HuH-7 (cell line): ENCODE results near the gene PTPRN2.

Source experiments
- DNase-seq: peaks from one replicate; pipeline ENCODE4 v3.0.0; 2011; ENCODE audit warnings: low spot score

Gene PTPRN2

DNA sequence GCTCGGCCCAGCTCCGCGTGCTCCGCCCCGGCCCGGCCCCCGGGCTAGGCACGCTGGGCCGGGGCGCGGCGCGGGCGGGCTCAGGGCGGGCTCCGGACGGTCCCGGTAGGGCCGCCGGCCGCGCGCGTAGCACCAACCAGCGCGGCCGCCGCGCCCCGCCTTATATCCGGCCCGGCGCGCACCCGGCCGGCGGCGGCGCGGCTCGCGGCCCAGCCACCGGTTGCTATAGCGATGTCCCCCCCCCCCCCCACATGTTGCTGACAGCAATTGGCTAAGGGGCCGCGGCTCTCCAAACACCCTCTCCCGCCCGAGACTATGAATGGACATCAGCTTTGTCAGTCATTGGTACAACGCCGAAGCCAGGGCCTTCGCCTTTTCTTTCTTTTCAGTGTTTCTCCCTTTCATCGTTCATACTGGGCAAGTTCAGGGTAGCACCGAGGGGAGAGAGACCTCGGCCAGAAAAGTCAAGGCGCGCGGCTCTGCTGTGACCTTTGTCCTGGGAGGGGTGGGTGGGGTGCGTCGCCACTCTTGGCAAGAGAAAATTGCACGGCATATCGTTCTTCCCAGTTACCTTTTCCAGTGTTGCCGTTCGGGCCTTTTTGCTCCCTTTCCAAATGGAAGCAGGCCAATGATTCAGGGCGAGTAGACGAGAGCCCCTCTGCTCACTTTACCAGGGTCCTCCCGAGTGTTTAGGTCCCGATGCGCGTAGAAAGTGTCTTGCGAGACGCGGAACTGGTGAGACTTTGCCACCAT, 896.6 kb downstream of the PTPRN2 start:
- DNase-seq: no peak

DNA sequence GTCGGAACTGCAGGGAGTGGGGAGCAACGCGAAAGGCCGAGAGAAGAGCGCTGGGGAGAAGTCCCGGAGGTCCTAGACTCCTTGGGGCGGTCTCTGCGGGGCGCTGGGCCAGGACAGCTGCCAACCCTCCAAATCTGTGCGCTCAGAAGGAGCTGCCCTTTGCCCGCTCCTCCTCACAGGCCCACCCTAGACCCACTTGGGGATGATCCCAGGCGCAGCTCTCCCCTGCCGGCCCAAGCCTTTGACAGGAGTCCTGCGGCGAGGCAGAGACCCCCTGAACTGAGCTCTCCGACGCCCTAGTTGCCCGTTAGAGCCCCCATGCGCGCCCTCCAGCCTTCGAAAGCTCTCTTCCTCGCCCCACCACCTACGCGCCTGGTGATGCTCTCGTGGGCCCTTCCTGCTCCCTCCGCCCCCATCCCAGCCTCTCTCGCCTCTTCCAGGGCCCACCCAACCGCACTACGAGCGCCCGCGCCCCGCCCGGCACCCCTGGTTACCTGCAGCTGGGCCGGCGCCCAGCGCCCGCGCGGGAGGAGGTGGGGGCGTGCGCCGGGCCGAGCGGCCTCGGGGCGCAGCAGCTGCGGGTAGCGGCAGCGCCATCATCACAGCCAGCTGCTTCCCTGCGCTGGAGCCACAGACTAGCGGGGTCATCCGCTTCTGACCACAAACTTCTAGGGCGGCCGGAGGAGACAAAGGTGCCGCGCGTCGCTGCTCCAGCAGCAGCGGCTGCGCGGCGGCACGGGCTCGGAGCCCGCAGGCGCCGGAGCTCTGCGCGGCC, 897.4 kb downstream of the PTPRN2 start:
- DNase-seq: no peak

- DNase-seq: no peak
These were observed 898.2 kb downstream of the PTPRN2 start for GRCh38 chr7:157689269-157690057.

GRCh38 chr7:157688533-157689268, 898.9 kb downstream of the PTPRN2 start:
- DNase-seq: no peak

DNA sequence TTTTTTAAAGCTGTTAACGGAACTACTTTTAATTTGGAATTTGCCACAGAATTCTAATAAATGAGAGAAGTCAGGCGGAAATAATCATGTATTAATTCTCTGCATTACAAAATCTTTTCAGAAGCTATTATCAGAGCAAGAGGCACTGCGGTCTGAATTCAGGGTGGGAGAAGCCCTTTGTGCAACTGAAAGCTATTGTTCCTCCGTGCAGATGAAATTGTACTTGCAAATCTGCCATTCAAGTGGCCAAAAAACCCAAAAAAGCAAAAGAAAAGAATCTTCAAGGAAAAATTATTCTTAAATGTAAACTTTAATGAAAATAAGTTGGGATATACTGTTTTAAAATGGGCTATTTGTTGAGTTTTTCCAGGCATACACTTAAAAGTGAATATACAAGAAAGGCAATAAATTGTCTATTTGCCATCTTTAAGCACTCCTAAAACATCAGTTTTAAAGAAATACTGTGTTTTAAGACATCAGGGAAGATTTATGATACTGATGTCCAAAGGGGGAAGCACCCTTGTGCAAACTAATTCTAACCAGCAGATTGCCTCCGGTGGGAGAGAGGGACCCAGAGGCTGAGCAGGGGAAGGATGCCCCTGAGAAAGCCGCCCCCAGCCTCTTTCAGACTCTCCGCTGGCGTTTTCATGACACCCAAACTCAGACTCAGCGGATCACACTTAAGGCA, 899.6 kb downstream of the PTPRN2 start:
- no peak for DNase-seq

DNA sequence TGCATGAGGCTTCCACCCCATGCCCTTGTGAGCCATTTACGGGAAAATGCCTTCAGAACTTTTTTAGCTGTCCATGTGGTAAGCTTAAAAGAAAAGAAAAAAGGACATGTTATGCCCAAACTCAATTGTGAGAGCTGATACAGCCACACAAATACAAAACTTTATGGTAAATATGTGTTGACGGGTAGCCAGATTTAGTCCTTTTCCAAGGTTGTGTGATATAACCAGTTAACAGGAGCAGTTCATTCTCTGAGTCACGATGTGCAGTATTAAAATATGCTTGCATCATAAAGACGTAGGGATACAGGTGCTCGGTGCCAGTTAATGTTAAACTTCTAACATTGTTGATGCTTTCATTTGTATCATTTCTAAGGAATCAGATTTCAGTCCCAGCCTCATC, 900.5 kb downstream of the PTPRN2 start:
- no peak for DNase-seq

DNA sequence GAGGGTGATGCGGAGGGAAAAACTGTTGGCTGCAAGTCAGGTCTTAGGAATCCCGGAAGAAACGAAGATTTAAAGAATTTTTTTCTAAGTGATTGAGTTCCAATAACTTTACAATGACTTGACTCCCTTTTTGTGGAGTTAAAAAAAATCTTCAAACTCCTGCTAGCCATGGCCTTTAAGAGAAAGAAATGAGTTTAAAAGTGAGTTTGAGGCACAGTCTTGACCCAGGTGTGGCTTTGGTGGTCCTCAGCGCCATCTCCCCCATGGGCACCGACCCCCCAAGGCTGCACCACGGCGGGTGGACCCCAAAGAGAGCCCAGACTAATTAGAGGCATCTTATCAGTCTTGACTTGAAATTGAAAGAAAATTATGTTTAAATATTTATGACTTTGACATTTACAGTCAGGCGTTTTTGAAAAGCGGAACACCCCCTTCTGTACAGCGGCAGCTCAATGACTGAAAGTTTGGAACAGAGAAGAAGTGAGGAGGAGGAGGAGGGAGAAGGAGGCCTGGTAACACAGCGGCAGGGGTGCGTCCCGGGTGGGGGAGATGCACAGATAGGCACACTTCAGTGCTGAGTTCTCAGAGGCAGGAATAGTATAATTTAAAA, 901.2 kb downstream of the PTPRN2 start:
- no peak for DNase-seq

- no peak for DNase-seq
These were observed 902.0 kb downstream of the PTPRN2 start for GRCh38 chr7:157685430-157686284.

DNA sequence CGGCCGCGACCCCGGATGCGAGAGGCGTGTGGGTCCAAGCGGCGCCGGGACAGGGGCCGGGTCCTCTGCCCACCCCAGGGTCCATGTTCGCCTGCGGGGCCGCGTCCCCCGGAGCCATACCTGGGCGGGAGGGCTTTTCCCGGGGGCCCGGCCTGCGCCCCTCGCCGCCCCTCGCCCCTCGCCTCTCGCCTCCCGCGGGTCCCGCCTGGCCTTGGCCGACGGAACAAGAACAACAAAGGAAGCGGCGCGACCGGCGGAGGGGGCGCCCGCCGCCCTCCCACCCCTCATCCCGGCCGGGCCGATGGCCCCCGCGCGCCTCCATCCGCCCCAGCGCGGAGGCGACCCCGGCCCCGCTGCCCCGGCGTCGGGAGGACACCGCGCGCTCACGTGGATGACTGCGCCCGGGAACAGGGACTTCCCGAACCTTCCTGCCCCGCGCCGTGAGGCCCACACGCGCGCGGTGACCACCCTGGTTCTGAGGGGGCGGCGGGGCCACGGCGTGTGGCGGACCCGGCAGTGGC, 902.7 kb downstream of the PTPRN2 start:
- no peak for DNase-seq

DNA sequence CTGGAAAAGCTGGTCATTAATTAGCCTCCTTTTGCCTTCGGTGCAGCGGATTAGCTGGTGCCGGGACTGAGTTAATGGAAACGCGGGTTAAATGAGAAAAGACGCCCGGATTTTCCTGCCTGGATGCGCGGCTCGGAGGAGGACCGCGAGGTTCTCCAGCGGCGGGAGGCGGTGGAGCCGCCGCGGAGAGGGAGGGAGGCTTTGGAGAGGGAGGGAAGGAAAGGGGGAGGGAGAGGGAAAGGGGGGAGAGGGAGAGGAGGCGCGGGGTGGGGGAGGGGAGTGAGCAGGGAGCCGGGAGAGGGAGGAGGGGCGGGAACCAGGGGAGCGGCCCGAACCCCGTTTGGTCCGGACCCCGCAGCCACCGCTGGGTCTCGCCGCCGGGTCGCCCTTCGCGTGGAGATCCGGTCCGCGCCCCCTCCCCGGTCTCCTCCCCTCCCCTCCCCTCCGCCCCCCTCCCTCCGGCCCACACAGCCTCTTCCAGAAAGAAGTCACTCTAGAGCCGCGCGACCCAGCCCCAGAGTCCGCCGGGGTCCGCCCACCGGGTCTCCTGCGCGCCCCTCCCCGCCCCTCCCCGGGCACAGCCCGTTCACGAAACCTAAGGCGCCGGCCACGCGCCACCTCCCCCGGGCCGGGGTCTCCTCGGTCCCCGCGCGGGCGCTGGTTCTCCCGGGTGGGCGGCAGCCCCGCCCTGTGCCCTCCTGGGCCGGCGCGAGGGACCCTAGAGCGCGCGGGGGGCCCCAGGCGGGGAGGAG, 903.3 kb downstream of the PTPRN2 start:
- no peak for DNase-seq

DNA sequence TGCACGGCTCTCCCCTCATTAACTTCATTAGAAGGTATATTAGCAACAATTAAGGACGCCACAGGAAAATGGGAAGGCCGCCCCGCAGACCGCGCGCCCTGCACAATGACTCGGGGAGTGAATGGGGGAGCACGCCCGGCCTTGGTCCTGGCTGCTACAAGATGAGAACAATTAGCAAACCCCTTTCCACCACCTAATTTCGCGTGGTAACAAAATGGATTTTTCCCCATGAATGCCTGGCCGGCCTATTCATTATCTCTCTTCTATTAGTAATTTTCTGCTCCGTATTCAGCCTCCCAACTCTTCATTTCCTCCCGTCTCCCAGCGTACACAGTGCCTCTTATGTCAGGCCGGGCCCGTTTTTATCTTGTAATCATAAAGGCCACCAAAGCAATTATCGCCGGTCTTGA, 903.9 kb downstream of the PTPRN2 start:
- no peak for DNase-seq

DNA sequence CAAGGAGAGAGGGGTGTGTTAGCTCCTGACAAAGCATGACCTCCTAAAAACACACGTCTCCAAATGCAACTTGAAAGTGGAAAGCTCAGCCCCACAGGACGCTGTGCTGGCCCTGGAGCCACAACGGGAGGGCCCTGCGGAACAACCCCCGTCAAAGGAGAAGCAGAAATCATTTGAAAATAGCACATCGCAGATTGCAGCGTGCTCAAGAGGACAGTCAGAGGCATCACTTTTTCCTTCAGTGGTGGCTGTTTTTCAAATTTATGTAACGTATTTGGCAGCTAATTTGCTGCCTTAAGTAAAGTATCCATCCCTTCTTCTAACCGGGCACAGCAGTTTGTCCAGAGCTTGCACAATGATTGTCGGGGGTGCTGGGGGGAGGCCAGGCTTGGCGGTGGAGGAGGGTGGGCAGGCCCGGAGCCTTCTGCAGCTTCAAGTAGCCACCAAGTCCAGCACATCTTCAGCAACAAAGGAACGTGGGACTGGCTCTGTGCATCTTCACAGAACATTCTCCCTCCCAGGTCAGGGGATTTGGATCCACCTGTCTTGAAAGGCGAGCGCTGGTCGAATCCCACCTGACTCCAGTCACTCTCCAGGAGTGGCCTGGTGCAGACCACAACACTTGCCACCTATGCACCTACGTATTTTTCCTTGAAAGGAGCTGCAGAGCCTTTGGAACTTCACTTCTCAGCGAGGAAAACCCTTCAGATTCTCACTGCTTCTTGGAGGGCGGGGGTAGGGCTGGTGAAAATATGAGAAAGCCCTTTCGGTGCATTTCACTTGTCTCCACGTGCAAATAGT, 904.5 kb downstream of the PTPRN2 start:
- no peak for DNase-seq

- DNase-seq: no peak
These were observed 905.3 kb downstream of the PTPRN2 start for GRCh38 chr7:157682064-157682945.

- no peak for DNase-seq
These were observed 908.0 kb downstream of the PTPRN2 start for GRCh38 chr7:157679607-157680006.

DNA sequence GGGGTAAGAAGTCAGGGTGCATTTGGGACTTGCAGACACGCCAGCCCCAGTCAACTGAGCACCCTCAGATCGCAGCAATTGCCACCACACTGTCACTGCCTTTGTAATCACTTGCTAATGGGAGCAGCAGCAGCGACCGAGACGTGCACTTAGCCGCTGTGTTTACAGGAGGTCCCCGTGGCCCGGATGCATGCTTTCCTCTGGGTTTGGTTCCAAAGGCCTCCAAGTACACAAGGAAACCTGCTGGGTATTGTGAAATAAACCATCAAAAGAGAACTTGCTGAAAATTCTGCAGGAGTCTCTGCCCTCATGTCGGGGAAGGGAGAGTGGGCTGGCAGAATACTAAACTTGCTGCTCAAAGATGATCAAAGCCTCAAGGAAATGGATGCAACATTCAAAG, 909.1 kb downstream of the PTPRN2 start:
- DNase-seq: no peak

- DNase-seq: no peak
These were observed 911.0 kb downstream of the PTPRN2 start for GRCh38 chr7:157676456-157677255.
